ENCODE data around the gene PTPRG. TPM values are rescaled to one million over a fixed set of nuclear protein-coding genes. Genes with fewer than 3 reads are reported as not detected.

The PTPRG gene
- total and polyA plus RNA-seq, 4 donors: 3.6 to 35.6 (median 8.1) TPM

- no peak for DNase-seq (ENCODE audit: low spot score)
- H3K4me3 ChIP-seq (ENCODE audit: low read depth in 1 of 3, low read length in 3 of 3): no peak overlapping the region
- TF ChIP-seq SP1 (IDR thresholded peaks at IDR 0.05) (no peak), FOXA2 (IDR thresholded peaks at IDR 0.05) (no peak), GABPA (IDR thresholded peaks at IDR 0.05 in 1 of 2, conservative IDR thresholded peaks at IDR 0.05 in 1 of 2) (no peak), CTCF (IDR thresholded peaks at IDR 0.05; ENCODE audit: low read depth, low read length, missing input control) (no peak), TAF1 (conservative IDR thresholded peaks at IDR 0.05) (no peak), NR2F2 (IDR thresholded peaks at IDR 0.05) (no peak), RXRA (IDR thresholded peaks at IDR 0.05) (no peak), EGR1 (IDR thresholded peaks at IDR 0.05; ENCODE audit: low read depth in 2 of 2) (no peak), FOXA1 (IDR thresholded peaks at IDR 0.05) (no peak), JUND (IDR thresholded peaks at IDR 0.05) (no peak), HNF4A (conservative IDR thresholded peaks at IDR 0.05) (no peak), YY1 (IDR thresholded peaks at IDR 0.05) (no peak), RAD21 (IDR thresholded peaks at IDR 0.05) (no peak)
- TF ChIP-seq, protein P1, sequence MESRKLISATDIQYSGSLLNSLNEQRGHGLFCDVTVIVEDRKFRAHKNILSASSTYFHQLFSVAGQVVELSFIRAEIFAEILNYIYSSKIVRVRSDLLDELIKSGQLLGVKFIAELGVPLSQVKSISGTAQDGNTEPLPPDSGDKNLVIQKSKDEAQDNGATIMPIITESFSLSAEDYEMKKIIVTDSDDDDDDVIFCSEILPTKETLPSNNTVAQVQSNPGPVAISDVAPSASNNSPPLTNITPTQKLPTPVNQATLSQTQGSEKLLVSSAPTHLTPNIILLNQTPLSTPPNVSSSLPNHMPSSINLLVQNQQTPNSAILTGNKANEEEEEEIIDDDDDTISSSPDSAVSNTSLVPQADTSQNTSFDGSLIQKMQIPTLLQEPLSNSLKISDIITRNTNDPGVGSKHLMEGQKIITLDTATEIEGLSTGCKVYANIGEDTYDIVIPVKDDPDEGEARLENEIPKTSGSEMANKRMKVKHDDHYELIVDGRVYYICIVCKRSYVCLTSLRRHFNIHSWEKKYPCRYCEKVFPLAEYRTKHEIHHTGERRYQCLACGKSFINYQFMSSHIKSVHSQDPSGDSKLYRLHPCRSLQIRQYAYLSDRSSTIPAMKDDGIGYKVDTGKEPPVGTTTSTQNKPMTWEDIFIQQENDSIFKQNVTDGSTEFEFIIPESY (IDR thresholded peaks at IDR 0.05): no peak
- H3K4me1 ChIP-seq (ENCODE audit: control insufficient read depth in 4 of 4, insufficient read depth in 4 of 4, low read length in 3 of 4): peaks cover 10 to 18% (median 14%) of the 10 kb centered on the region in 4 donors
- no peaks in the 10 kb centered on the region for H3K36me3 ChIP-seq (ENCODE audit: control insufficient read depth in 4 of 4, insufficient read depth in 3 of 4, low read depth in 1 of 4, low read length in 3 of 4)
- H3K27ac ChIP-seq (ENCODE audit: low read depth in 1 of 2, low read length in 2 of 2): no peak overlapping the region
- no peak overlapping the region for H3K9ac ChIP-seq (ENCODE audit: low read depth in 1 of 2, low read length in 2 of 2)
- no peaks in the 10 kb centered on the region for H3K9me3 ChIP-seq (ENCODE audit: control insufficient read depth in 4 of 4, low read length in 3 of 4)
- 93% methylated on average over 6 of the region's 6 CpGs for WGBS
- H3K27me3 ChIP-seq (ENCODE audit: control insufficient read depth in 4 of 4, insufficient read depth in 4 of 4, low read length in 3 of 4): no peaks in the 10 kb centered on the region
These were observed 210.6 kb downstream of the PTPRG start for GRCh38 chr3:61771976-61772375.

GRCh38 chr3:61772456-61772855 lies 211.1 kb downstream of the PTPRG start:
- WGBS: 85% methylated on average over 1 of the region's 1 CpG
- Histone ChIP-seq H3K9ac (ENCODE audit: low read depth in 1 of 2, low read length in 2 of 2) (no peak overlapping the region), H3K9me3 (ENCODE audit: control insufficient read depth in 4 of 4, low read length in 3 of 4) (no peaks in the 10 kb centered on the region), H3K36me3 (ENCODE audit: control insufficient read depth in 4 of 4, insufficient read depth in 3 of 4, low read depth in 1 of 4, low read length in 3 of 4) (no peaks in the 10 kb centered on the region), H3K27ac (ENCODE audit: low read depth in 1 of 2, low read length in 2 of 2) (no peak overlapping the region), H3K4me1 (ENCODE audit: control insufficient read depth in 4 of 4, insufficient read depth in 4 of 4, low read length in 3 of 4) (peaks cover 10 to 22% (median 14%) of the 10 kb centered on the region in 4 donors), H3K4me3 (ENCODE audit: low read depth in 1 of 3, low read length in 3 of 3) (no peak overlapping the region), H3K27me3 (ENCODE audit: control insufficient read depth in 4 of 4, insufficient read depth in 4 of 4, low read length in 3 of 4) (no peaks in the 10 kb centered on the region)
- no peak for DNase-seq (ENCODE audit: low spot score)
- TF ChIP-seq MAX (IDR thresholded peaks at IDR 0.05) (no peak), EGR1 (IDR thresholded peaks at IDR 0.05; ENCODE audit: low read depth in 2 of 2) (no peak), JUND (IDR thresholded peaks at IDR 0.05) (no peak), HNF4G (IDR thresholded peaks at IDR 0.05) (no peak), FOXA1 (IDR thresholded peaks at IDR 0.05) (no peak), GABPA (IDR thresholded peaks at IDR 0.05 in 1 of 2, conservative IDR thresholded peaks at IDR 0.05 in 1 of 2) (no peak), ATF3 (IDR thresholded peaks at IDR 0.05) (no peak), FOXA2 (IDR thresholded peaks at IDR 0.05) (no peak), HNF4A (conservative IDR thresholded peaks at IDR 0.05) (no peak), TAF1 (conservative IDR thresholded peaks at IDR 0.05) (no peak), YY1 (IDR thresholded peaks at IDR 0.05) (no peak), RXRA (IDR thresholded peaks at IDR 0.05) (no peak), NR2F2 (IDR thresholded peaks at IDR 0.05) (no peak)
- TF ChIP-seq, protein P1 (IDR thresholded peaks at IDR 0.05): no peak
- TF ChIP-seq, protein P2, sequence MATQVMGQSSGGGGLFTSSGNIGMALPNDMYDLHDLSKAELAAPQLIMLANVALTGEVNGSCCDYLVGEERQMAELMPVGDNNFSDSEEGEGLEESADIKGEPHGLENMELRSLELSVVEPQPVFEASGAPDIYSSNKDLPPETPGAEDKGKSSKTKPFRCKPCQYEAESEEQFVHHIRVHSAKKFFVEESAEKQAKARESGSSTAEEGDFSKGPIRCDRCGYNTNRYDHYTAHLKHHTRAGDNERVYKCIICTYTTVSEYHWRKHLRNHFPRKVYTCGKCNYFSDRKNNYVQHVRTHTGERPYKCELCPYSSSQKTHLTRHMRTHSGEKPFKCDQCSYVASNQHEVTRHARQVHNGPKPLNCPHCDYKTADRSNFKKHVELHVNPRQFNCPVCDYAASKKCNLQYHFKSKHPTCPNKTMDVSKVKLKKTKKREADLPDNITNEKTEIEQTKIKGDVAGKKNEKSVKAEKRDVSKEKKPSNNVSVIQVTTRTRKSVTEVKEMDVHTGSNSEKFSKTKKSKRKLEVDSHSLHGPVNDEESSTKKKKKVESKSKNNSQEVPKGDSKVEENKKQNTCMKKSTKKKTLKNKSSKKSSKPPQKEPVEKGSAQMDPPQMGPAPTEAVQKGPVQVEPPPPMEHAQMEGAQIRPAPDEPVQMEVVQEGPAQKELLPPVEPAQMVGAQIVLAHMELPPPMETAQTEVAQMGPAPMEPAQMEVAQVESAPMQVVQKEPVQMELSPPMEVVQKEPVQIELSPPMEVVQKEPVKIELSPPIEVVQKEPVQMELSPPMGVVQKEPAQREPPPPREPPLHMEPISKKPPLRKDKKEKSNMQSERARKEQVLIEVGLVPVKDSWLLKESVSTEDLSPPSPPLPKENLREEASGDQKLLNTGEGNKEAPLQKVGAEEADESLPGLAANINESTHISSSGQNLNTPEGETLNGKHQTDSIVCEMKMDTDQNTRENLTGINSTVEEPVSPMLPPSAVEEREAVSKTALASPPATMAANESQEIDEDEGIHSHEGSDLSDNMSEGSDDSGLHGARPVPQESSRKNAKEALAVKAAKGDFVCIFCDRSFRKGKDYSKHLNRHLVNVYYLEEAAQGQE (IDR thresholded peaks at IDR 0.05): no peak

All from liver (tissue), 9 donors.